Putamen (tissue), 1 donor: ENCODE data around the gene ANKRD36C.
"Not testable (repeated sequence)": the region's sequence is repeated elsewhere in the genome, so short reads cannot be mapped to it uniquely, and the experiment has no call there.

Experiments used
- DNase-seq: peaks from one replicate; pipeline ENCODE4 v3.0.0-alpha.2; 2016; ENCODE audit warnings: low spot score

The ANKRD36C gene

GRCh38 chr2:96006248-96006647 is 14.6 kb upstream of the ANKRD36C start:
- not testable (repeated sequence) for DNase-seq

GRCh38 chr2:95992520-95993272 is 1.1 kb upstream of the ANKRD36C start:
- DNase-seq: peak; percentile 39

- DNase-seq: not testable (repeated sequence)
These were observed 478 bp upstream of the ANKRD36C start for GRCh38 chr2:95992102-95992501.

- not testable (repeated sequence) for DNase-seq
These were observed 740 bp downstream of the ANKRD36C start for GRCh38 chr2:95990884-95991283.

- not testable (repeated sequence) for DNase-seq
These were observed 40.0 kb downstream of the ANKRD36C start for GRCh38 chr2:95951662-95952061.

GRCh38 chr2:95948039-95948438 is 43.6 kb downstream of the ANKRD36C start:
- not testable (repeated sequence) for DNase-seq

- not testable (repeated sequence) for DNase-seq
These were observed 51.7 kb downstream of the ANKRD36C start for GRCh38 chr2:95939947-95940346.

- DNase-seq: not testable (repeated sequence)
These were observed 60.9 kb downstream of the ANKRD36C start for GRCh38 chr2:95930740-95931139.

- not testable (repeated sequence) for DNase-seq
These were observed 74.6 kb downstream of the ANKRD36C start for GRCh38 chr2:95917007-95917406.

- DNase-seq: not testable (repeated sequence)
These were observed 76.5 kb downstream of the ANKRD36C start for GRCh38 chr2:95915131-95915530.

GRCh38 chr2:95911431-95911830 is 80.2 kb downstream of the ANKRD36C start:
- not testable (repeated sequence) for DNase-seq

- DNase-seq: not testable (repeated sequence)
These were observed 97.2 kb downstream of the ANKRD36C start for GRCh38 chr2:95894443-95894842.

- DNase-seq: not testable (repeated sequence)
These were observed 123.7 kb downstream of the ANKRD36C start for GRCh38 chr2:95867929-95868328.

GRCh38 chr2:95867047-95867677 is 124.5 kb downstream of the ANKRD36C start:
- not testable (repeated sequence) for DNase-seq

- DNase-seq: not testable (repeated sequence)
These were observed 129.5 kb downstream of the ANKRD36C start for GRCh38 chr2:95862121-95862520.

GRCh38 chr2:95836151-95836550 is 155.5 kb downstream of the ANKRD36C start:
- no peak for DNase-seq

GRCh38 chr2:95834077-95835013 is 157.3 kb downstream of the ANKRD36C start:
- not testable (repeated sequence) for DNase-seq

- DNase-seq: not testable (repeated sequence)
These were observed 167.4 kb downstream of the ANKRD36C start for GRCh38 chr2:95824218-95824617.

- not testable (repeated sequence) for DNase-seq
These were observed 174.1 kb downstream of the ANKRD36C start for GRCh38 chr2:95817521-95817920.

- not testable (repeated sequence) for DNase-seq
These were observed 178.3 kb downstream of the ANKRD36C start for GRCh38 chr2:95813311-95813710.

- peak; percentile 0 for DNase-seq
These were observed 191.7 kb downstream of the ANKRD36C start for GRCh38 chr2:95799892-95800291.
